GF-D8 (cell line): ENCODE data around the gene SLC16A10.
A peak's percentile ranks its signal among the peaks of the same experiment; 100 is the strongest.
"Not testable (repeated sequence)": the region's sequence is repeated elsewhere in the genome, so short reads cannot be mapped to it uniquely, and the experiment has no call there.

Experiments used
- DNase-seq: peaks from one replicate; lab custom pipeline; 2025; lab: John Stamatoyannopoulos, UW

SLC16A10 gene

DNA sequence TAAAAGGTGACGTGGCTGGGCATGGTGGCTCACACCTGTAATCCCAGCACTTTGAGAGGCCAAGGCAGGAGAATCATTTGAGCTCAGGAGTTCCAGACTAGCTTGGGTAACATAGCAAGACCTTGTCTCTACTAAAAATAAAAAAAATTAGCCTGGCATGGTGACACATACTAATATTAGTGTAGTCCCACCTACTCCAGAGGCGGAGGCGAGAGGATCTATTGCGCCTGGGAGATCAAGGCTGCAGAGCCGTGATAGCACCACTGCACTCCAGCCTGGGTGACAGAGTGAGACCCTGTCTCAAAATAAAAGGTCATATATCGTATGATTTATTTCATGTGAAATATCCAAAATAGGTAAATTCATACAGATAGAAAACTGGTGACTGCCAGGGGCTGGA, 132.5 kb downstream of the SLC16A10 start:
- DNase-seq = no peak

DNA sequence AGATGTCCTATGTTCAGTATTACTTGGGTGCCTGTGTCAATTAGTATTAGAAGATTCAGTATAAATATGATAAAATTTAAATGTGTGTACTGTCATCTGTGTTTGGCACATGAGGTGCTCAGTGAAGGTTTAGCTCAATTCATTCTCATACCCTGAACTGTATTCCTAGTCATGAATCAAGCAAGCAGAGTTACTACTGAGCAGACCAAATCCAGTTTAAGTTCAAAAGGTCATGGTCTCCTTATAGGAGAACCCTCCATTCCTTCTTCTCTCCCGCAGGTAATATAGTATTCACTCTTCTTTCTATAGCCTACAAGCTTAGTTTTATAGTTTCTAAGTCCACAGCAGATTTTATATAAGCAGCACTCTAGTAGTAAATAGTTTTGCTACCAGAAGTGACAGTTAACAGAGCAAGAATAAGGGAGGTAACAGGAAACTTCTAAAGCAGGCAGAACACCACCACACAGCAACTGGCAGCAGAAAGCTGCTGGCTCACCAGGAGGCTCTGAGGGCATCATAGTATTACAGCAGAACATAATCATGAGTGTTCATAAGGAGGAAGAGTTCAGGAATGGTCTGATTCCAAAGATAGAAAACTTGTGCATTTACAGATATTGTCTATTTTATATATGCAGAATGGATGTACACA, 133.2 kb downstream of the SLC16A10 start:
- DNase-seq = no peak

DNA sequence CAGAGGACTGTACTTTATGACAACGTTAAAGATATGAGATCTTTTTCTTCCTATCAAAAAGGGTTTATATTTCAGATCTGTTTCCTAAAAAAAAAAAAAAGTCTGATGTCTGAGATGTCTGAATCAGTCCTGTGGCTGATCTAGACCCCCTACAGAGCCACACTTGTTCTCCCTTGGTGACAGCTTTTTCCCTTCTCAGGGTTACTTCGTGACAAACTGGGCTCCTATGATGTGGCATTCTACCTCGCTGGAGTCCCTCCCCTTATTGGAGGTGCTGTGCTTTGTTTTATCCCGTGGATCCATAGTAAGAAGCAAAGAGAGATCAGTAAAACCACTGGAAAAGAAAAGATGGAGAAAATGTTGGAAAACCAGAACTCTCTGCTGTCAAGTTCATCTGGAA, 134.5 kb downstream of the SLC16A10 start:
- DNase-seq = no peak

DNA sequence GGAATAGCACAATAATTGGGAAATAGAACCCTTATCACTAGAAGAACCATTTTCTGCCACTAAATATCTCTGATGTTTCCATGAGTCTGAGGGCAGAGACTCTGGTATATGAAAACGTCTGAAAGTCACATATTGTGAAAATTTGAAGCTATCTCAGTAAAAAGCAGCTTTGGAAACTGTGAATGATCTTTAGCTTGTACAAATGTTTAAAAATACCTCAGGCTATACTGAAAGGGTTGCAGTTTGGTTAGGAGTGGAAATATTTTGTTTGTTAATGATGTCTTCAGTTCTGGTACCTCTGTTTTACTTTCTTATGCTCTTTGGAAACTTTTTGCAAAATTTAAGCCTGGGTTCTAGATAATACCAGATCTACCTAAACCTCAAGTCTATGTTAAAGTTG, 135.0 kb downstream of the SLC16A10 start:
- no peak for DNase-seq

DNA sequence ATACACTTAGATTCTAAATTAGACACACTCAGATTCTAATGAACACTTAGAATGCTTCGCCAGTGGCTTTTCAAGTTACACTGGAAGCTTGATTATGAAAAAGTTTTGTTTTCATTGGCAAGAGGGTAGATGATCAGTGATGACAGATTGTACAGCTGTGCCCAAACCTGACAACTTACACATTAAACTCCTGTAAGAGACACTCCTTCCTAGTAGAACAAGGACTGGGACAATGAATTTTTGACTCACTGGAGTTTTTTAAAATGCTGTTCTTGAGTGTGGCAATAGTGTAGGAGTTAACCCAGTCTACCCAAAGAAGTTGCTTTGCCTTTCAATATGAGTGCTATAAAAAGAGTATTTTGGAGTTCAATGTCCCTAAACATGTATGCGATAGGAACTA, 140.8 kb downstream of the SLC16A10 start:
- no peak for DNase-seq

DNA sequence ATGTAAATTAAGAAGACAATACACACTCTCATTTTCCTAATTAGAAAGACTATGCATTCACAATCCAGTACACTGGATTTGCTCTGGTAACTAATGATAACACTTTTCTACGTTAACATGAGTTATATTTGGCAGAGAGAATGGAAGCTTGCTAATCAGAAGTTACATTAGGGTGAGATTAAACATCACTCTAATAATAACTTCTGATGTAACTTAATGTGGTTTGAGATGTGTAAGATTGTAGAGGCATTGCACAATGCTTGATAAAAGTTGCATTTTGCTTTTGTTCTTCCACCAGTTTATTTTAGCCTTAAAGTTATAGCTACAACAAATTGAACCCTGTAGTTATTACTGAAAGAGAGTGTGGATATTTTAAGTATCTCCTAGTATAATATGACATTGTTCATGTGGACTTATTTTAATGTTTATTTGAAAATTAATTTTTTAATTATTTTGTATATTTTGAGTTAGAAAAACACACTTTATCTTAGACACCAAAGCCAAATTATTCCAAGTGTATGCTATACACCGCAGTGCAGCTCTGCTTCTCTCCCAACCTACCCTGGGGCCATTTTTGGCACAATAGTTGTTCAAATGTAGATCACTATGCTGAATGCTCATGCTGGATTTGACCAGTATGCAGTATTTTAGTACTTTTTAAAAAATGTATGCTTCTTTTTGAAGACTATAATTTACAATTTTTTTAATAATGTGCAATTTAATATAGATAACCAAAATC, 143.2 kb downstream of the SLC16A10 start:
- DNase-seq = no peak

DNA sequence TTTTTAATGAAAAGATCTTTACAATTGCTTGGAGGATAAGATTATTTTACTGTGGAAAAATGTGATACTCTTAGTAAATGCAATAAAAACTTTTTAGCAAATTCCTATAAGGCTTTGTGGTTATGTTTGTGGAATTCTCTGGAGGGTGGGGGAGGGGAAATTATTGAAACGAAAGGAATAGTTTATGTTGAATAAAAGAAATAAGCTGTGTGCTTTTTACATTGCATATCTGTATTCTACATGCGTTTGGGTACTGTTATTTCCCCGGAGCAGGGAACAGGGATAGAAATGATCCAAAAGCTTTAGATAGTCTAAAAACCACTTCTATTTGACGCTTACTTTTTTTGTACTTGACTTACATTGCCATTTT, 143.8 kb downstream of the SLC16A10 start:
- no peak for DNase-seq

DNA sequence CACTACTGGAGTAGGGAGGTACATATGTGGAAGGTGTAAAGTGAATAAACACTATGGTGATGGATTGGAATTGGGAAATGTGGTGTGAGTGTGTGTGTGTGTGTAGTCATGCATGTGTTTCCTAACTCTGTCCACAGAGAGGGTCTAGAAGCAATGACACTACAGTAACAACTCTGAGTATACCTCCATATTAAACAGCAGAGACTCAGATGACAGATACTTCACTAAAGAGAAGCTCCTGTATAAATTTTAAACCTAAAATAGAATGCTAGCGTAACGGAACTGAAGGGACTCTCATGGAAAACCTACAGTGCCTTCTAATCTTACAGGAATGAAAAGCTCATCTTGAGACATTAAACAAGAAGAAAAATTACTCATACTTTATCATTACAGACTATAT, 150.5 kb downstream of the SLC16A10 start:
- DNase-seq = no peak

DNA sequence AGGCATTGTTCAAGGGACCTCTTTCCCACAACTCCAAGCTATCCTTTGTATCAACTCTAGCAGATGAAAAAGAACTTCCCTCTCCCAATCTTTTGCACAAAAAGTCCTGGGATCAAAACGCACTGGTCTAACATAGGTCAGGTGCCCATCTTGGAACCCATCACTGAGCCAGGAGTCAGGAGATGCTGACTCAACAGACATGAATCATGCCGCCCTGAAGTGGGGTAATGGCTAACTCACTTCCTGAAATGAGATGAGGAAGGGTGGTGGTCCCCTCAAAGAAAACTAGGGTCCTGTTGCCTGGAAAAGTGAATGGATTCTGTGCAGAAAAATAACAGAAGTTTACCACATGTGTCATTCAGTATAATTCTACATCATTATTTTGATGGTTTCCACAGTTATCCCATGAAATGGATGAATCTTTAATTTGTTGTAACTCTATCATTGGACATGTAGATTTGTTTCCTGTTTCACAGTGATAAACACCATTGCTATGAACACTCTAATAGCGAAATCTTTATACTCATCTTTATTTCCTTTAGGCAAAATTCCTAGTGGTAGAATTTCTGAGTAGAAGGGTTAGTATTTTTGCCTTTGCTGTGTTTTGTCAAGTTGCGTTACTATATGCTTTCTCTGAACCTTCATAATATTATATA, 151.3 kb downstream of the SLC16A10 start:
- DNase-seq = no peak

DNA sequence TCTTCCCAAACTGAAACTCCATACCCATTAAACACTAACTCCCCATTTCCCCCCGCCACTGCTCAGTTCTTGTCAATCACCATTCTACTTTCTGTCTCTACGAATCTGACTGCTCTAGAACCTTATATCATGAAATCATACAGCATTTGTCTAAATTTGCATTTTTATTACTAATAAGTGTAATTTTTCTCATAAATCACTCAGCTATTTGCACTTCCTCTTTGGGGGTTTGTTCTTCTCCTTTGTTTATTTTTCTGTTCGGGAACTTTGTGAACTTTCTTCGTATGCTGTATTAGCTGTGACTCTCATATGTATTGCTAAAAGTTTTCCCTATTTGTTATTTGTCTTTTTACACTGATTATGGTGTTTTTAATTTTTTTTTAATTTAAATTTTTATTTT, 152.2 kb downstream of the SLC16A10 start:
- DNase-seq = no peak

DNA sequence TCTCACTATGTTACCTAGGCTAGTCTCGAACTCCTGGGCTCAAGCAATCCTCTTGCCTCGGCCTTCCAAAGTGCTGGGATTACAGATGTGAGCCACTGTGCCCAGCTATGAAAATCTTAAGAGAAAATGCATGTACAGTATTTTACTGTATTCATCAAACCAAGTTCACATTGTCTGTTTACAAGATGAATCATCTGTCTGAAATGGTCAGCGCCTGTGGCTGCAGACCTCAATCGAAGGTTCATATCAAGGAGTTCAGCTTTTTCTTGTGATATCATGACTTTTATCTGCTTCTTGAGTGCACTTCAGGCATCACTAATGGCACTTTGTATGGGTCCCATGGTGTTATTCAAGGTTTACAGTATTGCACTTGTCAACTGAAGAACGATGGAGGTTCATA, 155.1 kb downstream of the SLC16A10 start:
- DNase-seq = no peak

DNA sequence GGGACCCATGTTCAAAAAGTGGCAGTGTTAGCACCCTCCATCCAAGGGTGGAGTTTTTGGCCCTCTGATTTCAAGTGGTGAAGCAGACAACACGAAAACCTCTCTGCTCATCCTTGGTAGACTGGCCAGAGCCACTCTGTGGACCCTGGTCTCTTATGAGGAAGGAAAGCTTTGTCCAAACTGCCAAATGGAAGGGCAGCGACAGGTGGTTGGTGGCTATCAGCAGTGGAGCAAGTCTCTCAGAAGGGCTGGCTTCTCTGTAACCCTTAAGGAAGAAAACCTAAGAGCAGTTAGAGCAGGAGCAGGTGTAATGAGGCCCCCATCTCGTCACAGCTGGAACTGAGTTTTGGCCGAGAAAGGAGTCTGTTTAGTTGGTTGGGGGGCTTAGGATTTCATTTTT, 155.8 kb downstream of the SLC16A10 start:
- no peak for DNase-seq

DNA sequence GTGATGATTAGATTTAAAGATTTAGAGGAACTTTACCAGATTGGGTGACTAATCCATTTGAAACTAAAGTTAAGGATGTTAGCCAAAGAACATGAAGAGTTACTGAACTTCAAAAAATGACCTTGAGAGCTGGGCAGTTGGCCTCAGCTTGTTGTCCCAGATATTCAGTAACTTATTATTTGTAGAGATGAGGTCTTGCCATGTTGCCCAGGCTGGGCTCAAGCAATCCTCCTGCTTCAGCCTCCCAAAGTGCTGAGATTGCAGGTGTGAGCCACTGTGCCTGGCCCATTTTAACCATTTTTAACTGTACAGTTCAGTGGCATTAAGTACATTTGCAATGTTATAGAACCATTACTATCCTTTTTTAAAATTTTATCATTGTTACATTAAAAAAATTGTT, 161.5 kb downstream of the SLC16A10 start:
- no peak for DNase-seq

DNA sequence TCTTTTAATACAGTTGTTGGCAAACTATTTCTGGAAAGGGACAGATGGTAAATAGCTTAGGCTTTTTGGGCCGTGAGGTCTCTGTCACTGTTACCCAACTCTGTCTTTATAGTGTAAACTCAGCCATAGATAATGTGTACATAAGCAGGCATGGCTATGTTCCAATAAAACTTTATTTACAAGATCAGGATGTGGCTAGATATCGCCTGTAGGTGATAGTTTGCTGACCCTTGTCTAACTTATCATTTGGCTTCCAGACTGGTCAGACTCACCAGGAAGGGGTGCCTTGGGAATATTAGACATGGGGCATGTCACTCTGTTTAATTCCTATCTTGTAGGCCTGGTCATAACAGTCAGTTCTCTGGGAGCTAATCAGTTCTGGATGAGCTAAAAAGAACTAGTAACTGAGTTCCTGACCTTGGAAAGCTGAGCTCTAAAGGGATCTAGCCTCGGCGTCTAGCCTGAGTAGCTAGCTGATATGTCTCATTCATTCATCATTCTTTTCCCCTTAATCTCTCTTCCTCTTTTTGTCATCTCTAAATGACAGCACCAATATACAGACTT, 163.6 kb downstream of the SLC16A10 start:
- no peak for DNase-seq

DNA sequence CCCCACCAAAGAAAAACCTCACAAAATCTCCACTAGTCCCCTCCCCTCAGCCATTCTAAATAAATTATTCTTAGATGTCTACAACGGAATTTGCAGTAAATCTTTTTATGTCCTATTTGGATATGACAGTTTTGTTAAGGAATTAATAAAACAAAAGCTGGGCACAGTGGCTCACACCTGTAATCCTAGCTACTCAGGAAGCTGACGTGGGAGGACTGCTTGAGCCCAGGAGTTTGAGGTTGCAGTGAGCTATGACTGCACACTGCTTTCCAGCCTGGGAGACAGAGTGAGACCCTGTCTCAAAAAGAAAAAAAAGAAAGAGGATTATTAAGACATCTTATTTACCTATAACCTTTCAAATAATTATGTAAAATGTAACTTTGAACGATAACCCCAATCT, 165.4 kb downstream of the SLC16A10 start:
- DNase-seq = no peak

DNA sequence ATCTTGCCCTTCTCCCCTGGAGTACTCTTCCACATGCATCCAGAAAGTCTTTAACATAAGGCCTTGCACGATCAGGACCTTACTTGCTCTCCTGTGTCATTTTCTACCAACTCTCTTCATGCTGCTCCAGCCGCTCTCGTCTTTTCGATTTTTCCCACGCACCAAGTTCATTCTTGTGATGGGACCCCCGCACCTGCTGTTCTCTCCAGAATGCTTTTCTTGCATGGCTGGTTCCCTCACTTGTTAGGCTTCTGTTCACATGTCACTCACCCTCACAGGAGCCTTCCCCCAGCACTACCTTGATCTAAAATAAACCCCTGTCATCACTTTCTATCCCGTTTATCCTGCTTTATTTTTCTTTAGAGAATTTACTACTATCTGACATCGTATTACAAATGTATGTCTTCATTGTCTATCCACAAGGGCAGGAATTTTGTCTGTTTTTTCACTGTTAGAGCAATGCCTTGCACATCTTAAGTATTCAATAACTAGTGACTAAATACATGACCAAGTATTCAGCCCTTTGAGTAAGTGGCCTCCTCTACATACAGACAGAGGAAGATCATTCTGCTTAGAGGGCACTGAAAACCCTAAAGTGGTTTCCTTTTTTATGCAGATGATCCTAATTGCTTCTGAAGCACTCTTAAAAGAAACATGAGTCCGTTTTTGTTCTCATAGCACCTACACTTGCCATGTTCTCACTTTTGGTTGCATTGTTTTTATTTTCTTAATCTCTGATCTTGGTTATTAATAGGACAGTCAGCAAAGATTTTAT, 166.9 kb downstream of the SLC16A10 start:
- no peak for DNase-seq

DNA sequence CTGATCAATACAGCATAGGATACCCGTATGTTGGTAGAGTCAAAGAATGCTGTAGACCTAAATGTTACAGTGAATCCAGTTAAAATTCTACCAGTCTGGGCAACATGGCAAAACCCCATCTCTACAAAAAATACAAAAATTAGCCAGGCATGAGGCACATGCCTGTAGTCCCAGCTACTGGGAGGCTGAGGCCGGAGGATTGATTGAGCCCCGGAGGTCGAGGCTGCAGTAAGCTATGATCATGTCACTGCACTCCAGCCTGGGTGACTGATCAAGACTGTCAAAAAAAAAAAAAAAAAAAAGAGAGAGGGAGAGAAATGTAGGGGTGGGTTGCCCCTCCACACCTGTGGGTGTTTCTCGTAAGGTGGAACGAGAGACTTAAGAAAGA, 167.5 kb downstream of the SLC16A10 start:
- no peak for DNase-seq

DNA sequence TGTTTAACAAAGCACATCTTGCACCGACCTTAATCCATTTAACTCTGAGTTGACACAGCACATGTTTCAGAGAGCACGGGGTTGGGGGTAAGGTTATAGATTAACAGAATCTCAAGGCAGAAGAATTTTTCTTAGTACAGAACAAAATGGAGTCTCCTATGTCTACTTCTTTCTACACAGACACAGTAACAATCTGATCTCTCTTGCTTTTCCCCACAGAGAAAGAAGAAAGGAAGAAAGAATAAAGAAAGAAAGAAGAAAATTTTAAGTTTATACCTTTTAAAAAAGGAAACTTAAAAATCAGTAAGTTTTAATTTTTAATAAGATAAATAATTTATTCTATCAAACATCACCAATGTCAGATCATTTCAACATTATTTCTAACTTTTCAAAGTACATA, 168.5 kb downstream of the SLC16A10 start:
- not testable (repeated sequence) for DNase-seq

DNA sequence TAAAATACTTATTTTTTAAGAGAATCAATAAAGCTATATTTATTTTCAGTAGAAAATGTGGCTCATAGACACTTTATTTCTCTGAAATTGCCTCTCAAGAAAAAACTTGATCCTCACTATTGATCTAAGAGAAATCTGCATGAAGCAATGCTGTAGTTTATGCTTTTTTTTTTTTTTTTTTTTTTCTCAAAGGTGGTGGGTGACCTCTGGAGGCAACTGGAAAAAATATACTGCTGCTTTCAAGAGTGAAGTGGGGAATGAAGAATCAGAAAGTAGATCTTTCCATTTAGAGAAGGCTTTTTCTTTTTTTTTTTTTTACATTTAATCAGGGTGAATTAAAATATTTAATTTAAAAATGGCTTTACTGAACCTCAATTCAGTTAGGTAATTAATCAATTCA, 169.3 kb downstream of the SLC16A10 start:
- DNase-seq = no peak

DNA sequence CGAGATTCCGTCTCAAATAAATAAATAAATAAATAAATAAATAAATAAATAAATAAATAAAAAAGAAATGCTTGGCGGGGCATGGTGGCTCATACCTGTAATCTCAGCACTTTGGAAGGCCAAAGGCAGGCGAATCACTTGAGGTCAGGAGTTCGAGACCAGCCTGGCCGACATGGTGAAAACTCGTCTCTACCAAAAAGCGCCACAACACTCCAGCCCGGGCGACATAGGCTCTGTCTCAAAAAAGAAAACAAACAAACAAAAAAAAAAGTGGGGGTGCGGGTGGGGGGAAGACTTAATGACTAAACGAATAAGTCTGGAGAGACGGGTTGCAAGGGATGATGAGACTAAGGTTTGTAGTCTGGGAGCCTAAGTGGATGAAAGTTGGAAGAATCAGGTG, 170.7 kb downstream of the SLC16A10 start:
- no peak for DNase-seq

DNA sequence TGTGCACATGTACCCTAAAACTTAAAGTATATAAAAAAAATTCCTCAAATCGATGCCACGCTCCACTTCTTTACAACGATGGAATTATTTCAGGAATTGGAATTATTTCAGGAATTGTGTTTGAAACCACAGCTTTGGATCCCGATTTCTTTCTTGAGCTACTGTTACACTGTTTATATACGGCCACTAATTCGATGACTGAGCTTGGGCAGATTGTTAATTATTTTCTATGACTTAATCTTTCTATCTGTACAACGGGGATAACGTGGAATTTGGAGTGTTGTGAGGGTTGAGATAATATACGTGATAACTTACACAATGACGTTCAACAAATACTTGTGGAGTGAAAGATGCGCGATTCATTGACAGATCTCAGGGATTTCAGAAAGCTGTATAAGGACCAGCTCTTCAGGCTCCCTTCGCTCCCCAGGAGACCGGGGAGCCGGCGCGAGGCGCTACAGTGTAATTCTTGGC, 171.3 kb downstream of the SLC16A10 start:
- no peak for DNase-seq

DNA sequence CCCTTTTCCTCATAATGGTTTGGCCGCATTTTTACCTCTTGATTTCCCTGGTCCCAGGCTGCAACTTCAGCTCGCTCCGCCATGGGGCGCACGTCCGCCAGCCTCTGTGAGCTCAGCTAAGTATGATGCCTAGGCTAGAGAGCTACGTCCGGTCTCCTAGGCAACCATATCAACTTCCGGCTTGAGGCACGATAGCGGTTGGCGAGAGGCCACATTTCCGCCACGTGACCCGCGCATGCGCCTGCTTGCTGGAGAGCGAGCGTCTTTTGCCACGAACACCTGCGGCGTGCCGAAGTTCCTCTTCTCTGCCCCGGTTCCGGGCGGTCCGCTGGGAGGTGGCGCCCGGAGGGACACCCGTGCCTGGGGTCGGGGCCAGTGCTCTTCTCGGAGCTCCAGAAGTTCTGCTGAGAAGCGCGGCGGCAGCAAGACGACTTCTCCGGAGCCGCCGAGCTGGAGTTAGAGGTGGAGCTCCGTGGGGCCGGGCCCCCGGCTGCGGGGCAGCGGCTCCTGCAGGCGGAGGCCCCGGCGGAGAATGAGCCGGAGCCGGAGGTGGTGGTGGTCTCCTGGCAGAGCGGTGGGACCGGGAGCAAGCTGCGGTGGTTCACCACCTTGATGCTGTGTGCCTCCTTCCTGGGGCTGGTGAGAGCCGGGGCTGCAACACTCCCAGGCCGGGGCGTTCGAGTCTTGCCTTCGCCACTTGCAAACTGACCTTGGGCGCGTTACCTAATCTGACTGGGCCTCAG, 172.0 kb downstream of the SLC16A10 start:
- DNase-seq = peak; percentile 98
